ENCODE data around the gene ANKRD34A.

The ANKRD34A gene

GRCh38 chr1:145996433-145997015 lies 32.1 kb upstream of the ANKRD34A start, which contains the start of gene TXNIP:
TSS of gene TXNIP (minus strand) at chr1:145996579. CDS start at chr1:145996266, 313 bp downstream.
- Histone ChIP-seq H3K27me3 (ENCODE audit: control insufficient read depth, insufficient read depth, low read length) (no peaks in the 10 kb centered on the region), H3K27ac (ENCODE audit: low read length) (no peak within 1 kb of the TSS), H3K4me3 (ENCODE audit: low read length) (peak within 1 kb of the TSS; percentile 94), H3K9me3 (ENCODE audit: control insufficient read depth, insufficient read depth, low read length) (no peaks in the 10 kb centered on the region), H3K36me3 (ENCODE audit: control insufficient read depth, insufficient read depth, low read length) (peaks cover 12% of the 10 kb centered on the region; the same call in 1 of the 2 replicates), H3K4me1 (ENCODE audit: control insufficient read depth, insufficient read depth, low read length) (0 out of 2 replicates have a peak, but pooled peaks cover 2% of the 10 kb centered on the region)
- DNase-seq (ENCODE audit: low read depth, low spot score) = no peak
- no CpG with 5 or more reads among the region's 30 CpGs for WGBS (ENCODE audit: insufficient coverage, insufficient read length)

- Histone ChIP-seq H3K4me1 (ENCODE audit: control insufficient read depth, insufficient read depth, low read length) (0 out of 2 replicates have a peak, but pooled peaks cover 2% of the 10 kb centered on the region), H3K9me3 (ENCODE audit: control insufficient read depth, insufficient read depth, low read length) (no peaks in the 10 kb centered on the region), H3K36me3 (ENCODE audit: control insufficient read depth, insufficient read depth, low read length) (peaks cover 12% of the 10 kb centered on the region; the same call in 1 of the 2 replicates), H3K27me3 (ENCODE audit: control insufficient read depth, insufficient read depth, low read length) (no peaks in the 10 kb centered on the region), H3K4me3 (ENCODE audit: low read length) (peak overlapping the region; percentile 94), H3K27ac (ENCODE audit: low read length) (no peak overlapping the region)
- DNase-seq (ENCODE audit: low read depth, low spot score) = no peak
- no CpG with 5 or more reads among the region's 13 CpGs for whole genome bisulfite sequencing (ENCODE audit: insufficient coverage, insufficient read length)
Measured at GRCh38 chr1:145995964-145996432, 31.6 kb upstream of the ANKRD34A start.

GRCh38 chr1:145995148-145995881 lies 30.9 kb upstream of the ANKRD34A start:
- Histone ChIP-seq H3K36me3 (ENCODE audit: control insufficient read depth, insufficient read depth, low read length) (peaks cover 12% of the 10 kb centered on the region; the same call in 1 of the 2 replicates), H3K4me1 (ENCODE audit: control insufficient read depth, insufficient read depth, low read length) (0 out of 2 replicates have a peak, but pooled peaks cover 2% of the 10 kb centered on the region), H3K27ac (ENCODE audit: low read length) (no peak overlapping the region), H3K27me3 (ENCODE audit: control insufficient read depth, insufficient read depth, low read length) (no peaks in the 10 kb centered on the region), H3K9me3 (ENCODE audit: control insufficient read depth, insufficient read depth, low read length) (no peaks in the 10 kb centered on the region), H3K4me3 (ENCODE audit: low read length) (peak overlapping the region; percentile 94; the same call in 1 of the 2 replicates)
- no CpG with 5 or more reads among the region's 8 CpGs for WGBS (ENCODE audit: insufficient coverage, insufficient read length)
- no peak for DNase-seq (ENCODE audit: low read depth, low spot score)

GRCh38 chr1:145994391-145995120 lies 30.2 kb upstream of the ANKRD34A start:
- peak overlapping the region; percentile 94; the same call in 1 of the 2 replicates for H3K4me3 ChIP-seq (ENCODE audit: low read length)
- H3K27ac ChIP-seq (ENCODE audit: low read length) = no peak overlapping the region
- peaks cover 12% of the 10 kb centered on the region; the same call in 1 of the 2 replicates for H3K36me3 ChIP-seq (ENCODE audit: control insufficient read depth, insufficient read depth, low read length)
- H3K27me3 ChIP-seq (ENCODE audit: control insufficient read depth, insufficient read depth, low read length) = no peaks in the 10 kb centered on the region
- H3K9me3 ChIP-seq (ENCODE audit: control insufficient read depth, insufficient read depth, low read length) = no peaks in the 10 kb centered on the region
- no peak for DNase-seq (ENCODE audit: low read depth, low spot score)
- WGBS (ENCODE audit: insufficient coverage, insufficient read length) = no CpG with 5 or more reads among the region's 10 CpGs
- 0 out of 2 replicates have a peak, but pooled peaks cover 2% of the 10 kb centered on the region for H3K4me1 ChIP-seq (ENCODE audit: control insufficient read depth, insufficient read depth, low read length)

GRCh38 chr1:145993618-145994390 lies 29.4 kb upstream of the ANKRD34A start:
- Histone ChIP-seq H3K4me3 (ENCODE audit: low read length) (no peak overlapping the region; the same call in 1 of the 2 replicates), H3K9me3 (ENCODE audit: control insufficient read depth, insufficient read depth, low read length) (no peaks in the 10 kb centered on the region), H3K27ac (ENCODE audit: low read length) (no peak overlapping the region), H3K36me3 (ENCODE audit: control insufficient read depth, insufficient read depth, low read length) (peaks cover 12% of the 10 kb centered on the region; the same call in 1 of the 2 replicates), H3K27me3 (ENCODE audit: control insufficient read depth, insufficient read depth, low read length) (no peaks in the 10 kb centered on the region), H3K4me1 (ENCODE audit: control insufficient read depth, insufficient read depth, low read length) (0 out of 2 replicates have a peak, but pooled peaks cover 2% of the 10 kb centered on the region)
- no CpG with 5 or more reads among the region's 6 CpGs for WGBS (ENCODE audit: insufficient coverage, insufficient read length)
- DNase-seq (ENCODE audit: low read depth, low spot score) = no peak

- DNase-seq (ENCODE audit: low read depth, low spot score) = no peak
- Histone ChIP-seq H3K4me1 (ENCODE audit: control insufficient read depth, insufficient read depth, low read length) (0 out of 2 replicates have a peak, but pooled peaks cover 2% of the 10 kb centered on the region), H3K4me3 (ENCODE audit: low read length) (no peak overlapping the region), H3K9me3 (ENCODE audit: control insufficient read depth, insufficient read depth, low read length) (no peaks in the 10 kb centered on the region), H3K36me3 (ENCODE audit: control insufficient read depth, insufficient read depth, low read length) (peaks cover 12% of the 10 kb centered on the region; the same call in 1 of the 2 replicates), H3K27me3 (ENCODE audit: control insufficient read depth, insufficient read depth, low read length) (no peaks in the 10 kb centered on the region), H3K27ac (ENCODE audit: low read length) (no peak overlapping the region)
- WGBS (ENCODE audit: insufficient coverage, insufficient read length) = no CpG with 5 or more reads among the region's 5 CpGs
Measured at GRCh38 chr1:145992958-145993617, 28.7 kb upstream of the ANKRD34A start.

- H3K27me3 ChIP-seq (ENCODE audit: control insufficient read depth, insufficient read depth, low read length) = no peaks in the 10 kb centered on the region
- no peak overlapping the region for H3K4me3 ChIP-seq (ENCODE audit: low read length)
- 0 out of 2 replicates have a peak, but pooled peaks cover 2% of the 10 kb centered on the region for H3K4me1 ChIP-seq (ENCODE audit: control insufficient read depth, insufficient read depth, low read length)
- no peak overlapping the region for H3K27ac ChIP-seq (ENCODE audit: low read length)
- no peaks in the 10 kb centered on the region for H3K9me3 ChIP-seq (ENCODE audit: control insufficient read depth, insufficient read depth, low read length)
- H3K36me3 ChIP-seq (ENCODE audit: control insufficient read depth, insufficient read depth, low read length) = peaks cover 12% of the 10 kb centered on the region; the same call in 1 of the 2 replicates
- no peak for DNase-seq (ENCODE audit: low read depth, low spot score)
- no CpG with 5 or more reads among the region's 1 CpG for WGBS (ENCODE audit: insufficient coverage, insufficient read length)
Measured at GRCh38 chr1:145992502-145992936, 28.1 kb upstream of the ANKRD34A start.

- no peak for DNase-seq (ENCODE audit: low read depth, low spot score)
- Histone ChIP-seq H3K9me3 (ENCODE audit: control insufficient read depth, insufficient read depth, low read length) (no peaks in the 10 kb centered on the region), H3K27me3 (ENCODE audit: control insufficient read depth, insufficient read depth, low read length) (no peaks in the 10 kb centered on the region), H3K36me3 (ENCODE audit: control insufficient read depth, insufficient read depth, low read length) (peaks cover 12% of the 10 kb centered on the region; the same call in 1 of the 2 replicates), H3K4me1 (ENCODE audit: control insufficient read depth, insufficient read depth, low read length) (0 out of 2 replicates have a peak, but pooled peaks cover 2% of the 10 kb centered on the region), H3K27ac (ENCODE audit: low read length) (no peak overlapping the region), H3K4me3 (ENCODE audit: low read length) (no peak overlapping the region)
- WGBS (ENCODE audit: insufficient coverage, insufficient read length) = no CpG with 5 or more reads among the region's 10 CpGs
Measured at GRCh38 chr1:145991735-145992412, 27.5 kb upstream of the ANKRD34A start.

All from iPS DF 6.9 (cell line).